Smooth muscle cell (in vitro differentiated cells): ENCODE data around the gene PLA2G4E. TPM values are rescaled to one million over a fixed set of nuclear protein-coding genes. Genes with fewer than 3 reads are reported as not detected.

Experiments
- DNase-seq: peaks from one replicate; lab custom pipeline; 2025; ENCODE audit not compliant: unreplicated experiment; lab: John Stamatoyannopoulos, UW
- H2AFZ ChIP-seq: fragments of 200-600 bp; sonication (generic); 2 replicates; pipeline ENCODE4 v1.6.0; 2016; ENCODE audit warnings: antibody characterized with exemption, low read depth, mild to moderate bottlenecking
- H3F3A ChIP-seq: fragments of 200-600 bp; sonication (generic); 2 replicates; pipeline ENCODE4 v1.6.0; 2017; ENCODE audit warnings: antibody characterized with exemption, low read depth
- H3K27ac ChIP-seq: fragments of 200-600 bp; sonication (generic); 2 replicates; pipeline ENCODE4 v1.5.1; 2016; ENCODE audit warnings: low read depth, mild to moderate bottlenecking
- H3K27me3 ChIP-seq: fragments of 200-600 bp; sonication (generic); 2 replicates; pipeline ENCODE4 v1.6.1; 2016; ENCODE audit warnings: low read depth, mild to moderate bottlenecking
- H3K36me3 ChIP-seq: fragments of 200-600 bp; sonication (generic); 2 replicates; pipeline ENCODE4 v1.5.1; 2016; ENCODE audit warnings: low read depth
- H3K4me1 ChIP-seq: fragments of 200-600 bp; sonication (generic); 2 replicates; pipeline ENCODE4 v1.5.1; 2016; ENCODE audit warnings: low read depth
- H3K4me2 ChIP-seq: fragments of 200-600 bp; sonication (generic); 2 replicates; pipeline ENCODE4 v1.6.0; 2016; ENCODE audit warnings: mild to moderate bottlenecking
- H3K4me3 ChIP-seq: fragments of 200-600 bp; sonication (generic); 2 replicates; pipeline ENCODE4 v1.5.1; 2016; ENCODE audit warnings: mild to moderate bottlenecking
- H3K79me2 ChIP-seq: fragments of 200-600 bp; sonication (generic); 2 replicates; pipeline ENCODE4 v1.6.0; 2016; ENCODE audit warnings: low read depth, mild to moderate bottlenecking
- H3K9ac ChIP-seq: fragments of 200-600 bp; sonication (generic); 2 replicates; pipeline ENCODE4 v1.6.0; 2016; ENCODE audit warnings: low read depth
- H3K9me3 ChIP-seq: fragments of 200-600 bp; sonication (generic); replicated peaks from 2 replicates; pipeline ENCODE4 v1.5.1; 2016; ENCODE audit warnings: low read depth
- H4K20me1 ChIP-seq: fragments of 200-600 bp; sonication (generic); 2 replicates; pipeline ENCODE4 v1.6.0; 2016; ENCODE audit warnings: low read depth
- WGBS: methylation state at CpG from one replicate; pipeline ENCODE4 v1.1.7; 2016; ENCODE audit warnings: low lambda C conversion rate; 5-methylcytosine and 5-hydroxymethylcytosine counted together
- polyA plus RNA-seq: library from polyadenylated mRNA; unstranded; fragments of >200 nt; fragmentation: Nextera tagmentation; extraction: Ambion mirVana; gene quantifications from 2 replicates; pipeline ENCODE4 v1.2.1, GENCODE V29; 2016
- total RNA-seq: library from RNA; depleted of rRNA; stranded (reverse); fragments of >200 nt; gene quantifications from 2 replicates; pipeline ENCODE4 v1.2.3, GENCODE V29; 2014
- TF ChIP-seq, protein P1 (sequence below): fragments of 200-600 bp; sonication (generic); IDR thresholded peaks from 2 replicates; pipeline ENCODE4 v1.5.1; 2017; ENCODE audit warnings: borderline replicate concordance, mild to moderate bottlenecking, antibody characterized with exemption; ENCODE audit not compliant: insufficient read depth, poor library complexity, severe bottlenecking

Gene PLA2G4E
- total and polyA plus RNA-seq, 2 experiments from 2014 or later: 1.6 TPM; not detected in 1

DNA sequence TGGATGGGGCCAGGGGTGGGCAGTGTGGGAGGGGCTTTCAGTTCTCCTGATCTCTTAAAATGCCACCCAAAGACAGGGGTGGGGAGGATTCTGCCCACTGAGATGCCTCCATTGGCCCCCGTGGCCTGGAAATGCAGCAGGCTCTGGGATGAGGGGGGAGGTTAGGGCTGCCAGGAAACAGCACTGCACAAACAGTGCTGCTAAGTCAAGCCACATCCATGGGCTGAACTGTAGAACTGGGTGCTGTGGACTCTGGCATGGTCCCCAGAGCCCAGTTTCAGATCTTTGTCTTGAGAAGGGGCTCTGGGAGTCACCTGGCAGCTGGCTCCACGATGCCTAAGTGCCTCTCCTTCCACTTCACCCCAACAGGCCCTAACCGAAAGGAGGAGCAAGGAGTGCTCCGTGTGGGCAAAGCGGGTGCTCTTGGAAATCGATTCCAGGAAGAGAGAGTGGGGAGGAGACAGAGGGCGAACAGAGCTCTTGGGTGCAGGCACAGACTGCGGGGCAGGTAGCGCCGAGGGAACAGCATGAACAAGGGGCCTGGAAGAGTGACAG lies 7.8 kb downstream of the PLA2G4E start:
- H3F3A ChIP-seq: no peaks in the 10 kb centered on the region
- H3K4me1 ChIP-seq: no peaks in the 10 kb centered on the region
- H4K20me1 ChIP-seq: no peaks in the 10 kb centered on the region
- WGBS: 96% methylated on average over 10 of the region's 10 CpGs
- no peak overlapping the region for H2AFZ ChIP-seq
- peaks cover 4% of the 10 kb centered on the region for H3K27me3 ChIP-seq
- H3K36me3 ChIP-seq: no peaks in the 10 kb centered on the region
- H3K79me2 ChIP-seq: no peaks in the 10 kb centered on the region
- H3K9me3 ChIP-seq: no peaks in the 10 kb centered on the region
- no peak overlapping the region for H3K4me2 ChIP-seq
- no peak overlapping the region for H3K4me3 ChIP-seq
- no peak for DNase-seq
- no peak overlapping the region for H3K9ac ChIP-seq
- TF ChIP-seq, protein P1, sequence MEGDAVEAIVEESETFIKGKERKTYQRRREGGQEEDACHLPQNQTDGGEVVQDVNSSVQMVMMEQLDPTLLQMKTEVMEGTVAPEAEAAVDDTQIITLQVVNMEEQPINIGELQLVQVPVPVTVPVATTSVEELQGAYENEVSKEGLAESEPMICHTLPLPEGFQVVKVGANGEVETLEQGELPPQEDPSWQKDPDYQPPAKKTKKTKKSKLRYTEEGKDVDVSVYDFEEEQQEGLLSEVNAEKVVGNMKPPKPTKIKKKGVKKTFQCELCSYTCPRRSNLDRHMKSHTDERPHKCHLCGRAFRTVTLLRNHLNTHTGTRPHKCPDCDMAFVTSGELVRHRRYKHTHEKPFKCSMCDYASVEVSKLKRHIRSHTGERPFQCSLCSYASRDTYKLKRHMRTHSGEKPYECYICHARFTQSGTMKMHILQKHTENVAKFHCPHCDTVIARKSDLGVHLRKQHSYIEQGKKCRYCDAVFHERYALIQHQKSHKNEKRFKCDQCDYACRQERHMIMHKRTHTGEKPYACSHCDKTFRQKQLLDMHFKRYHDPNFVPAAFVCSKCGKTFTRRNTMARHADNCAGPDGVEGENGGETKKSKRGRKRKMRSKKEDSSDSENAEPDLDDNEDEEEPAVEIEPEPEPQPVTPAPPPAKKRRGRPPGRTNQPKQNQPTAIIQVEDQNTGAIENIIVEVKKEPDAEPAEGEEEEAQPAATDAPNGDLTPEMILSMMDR: no peak
- no peak overlapping the region for H3K27ac ChIP-seq

DNA sequence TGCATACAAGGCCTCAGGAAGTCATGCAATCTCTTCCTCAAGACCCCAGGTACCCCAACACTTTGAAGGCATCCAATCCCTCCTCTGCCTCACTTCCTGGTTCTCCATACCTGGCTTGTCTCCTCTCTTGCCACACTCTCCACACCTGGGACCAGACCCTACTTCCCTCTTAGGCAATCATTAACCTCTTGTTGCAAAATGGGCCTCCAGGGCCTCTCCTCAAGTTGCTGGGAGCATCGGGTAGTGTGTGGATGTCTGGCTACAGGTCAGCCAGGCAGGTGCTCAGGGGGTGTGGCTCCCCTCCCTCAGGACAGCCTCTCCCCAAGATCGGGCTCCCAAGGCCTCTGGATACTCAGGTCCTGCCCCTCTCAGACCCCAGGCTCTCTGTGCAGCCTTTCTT lies 8.6 kb downstream of the PLA2G4E start:
- H2AFZ ChIP-seq: no peak overlapping the region
- H3K79me2 ChIP-seq: no peaks in the 10 kb centered on the region
- H3K27me3 ChIP-seq: peaks cover 4% of the 10 kb centered on the region
- H4K20me1 ChIP-seq: no peaks in the 10 kb centered on the region
- H3K9ac ChIP-seq: no peak overlapping the region
- H3K4me1 ChIP-seq: no peaks in the 10 kb centered on the region
- 84% methylated on average over 2 of the region's 2 CpGs for WGBS
- TF ChIP-seq, protein P1: no peak
- no peaks in the 10 kb centered on the region for H3K9me3 ChIP-seq
- no peaks in the 10 kb centered on the region for H3F3A ChIP-seq
- no peak for DNase-seq
- no peak overlapping the region for H3K4me3 ChIP-seq
- no peak overlapping the region for H3K4me2 ChIP-seq
- no peaks in the 10 kb centered on the region for H3K36me3 ChIP-seq
- H3K27ac ChIP-seq: no peak overlapping the region

DNA sequence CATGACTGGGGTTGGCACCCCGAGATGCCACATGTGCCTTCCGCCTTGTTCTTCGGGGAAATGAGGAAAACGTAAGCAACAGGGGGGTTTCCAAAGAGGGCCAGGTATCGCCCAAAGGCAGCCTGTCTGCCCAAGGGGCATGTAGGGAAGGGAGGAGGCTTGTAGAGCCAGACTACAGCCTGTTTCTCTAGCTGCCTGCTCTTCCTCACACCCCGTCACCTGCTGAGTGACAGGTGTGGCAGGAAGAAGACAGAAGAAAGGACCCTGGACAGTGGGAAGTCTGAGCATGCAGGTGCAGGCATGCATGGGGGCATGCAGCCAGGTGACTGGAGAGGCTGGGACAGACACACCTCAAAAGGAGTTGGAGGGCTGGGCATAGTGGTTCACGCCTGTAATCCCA lies 9.8 kb downstream of the PLA2G4E start:
- H2AFZ ChIP-seq: no peak overlapping the region
- H3K9me3 ChIP-seq: no peaks in the 10 kb centered on the region
- H3K27me3 ChIP-seq: no peaks in the 10 kb centered on the region
- H3K27ac ChIP-seq: no peak overlapping the region
- H3K9ac ChIP-seq: no peak overlapping the region
- H4K20me1 ChIP-seq: no peaks in the 10 kb centered on the region
- 93% methylated on average over 7 of the region's 7 CpGs for WGBS
- H3K36me3 ChIP-seq: no peaks in the 10 kb centered on the region
- TF ChIP-seq, protein P1: no peak
- H3K4me3 ChIP-seq: no peak overlapping the region
- no peaks in the 10 kb centered on the region for H3K4me1 ChIP-seq
- no peak for DNase-seq
- H3F3A ChIP-seq: no peaks in the 10 kb centered on the region
- H3K79me2 ChIP-seq: no peaks in the 10 kb centered on the region
- H3K4me2 ChIP-seq: no peak overlapping the region

DNA sequence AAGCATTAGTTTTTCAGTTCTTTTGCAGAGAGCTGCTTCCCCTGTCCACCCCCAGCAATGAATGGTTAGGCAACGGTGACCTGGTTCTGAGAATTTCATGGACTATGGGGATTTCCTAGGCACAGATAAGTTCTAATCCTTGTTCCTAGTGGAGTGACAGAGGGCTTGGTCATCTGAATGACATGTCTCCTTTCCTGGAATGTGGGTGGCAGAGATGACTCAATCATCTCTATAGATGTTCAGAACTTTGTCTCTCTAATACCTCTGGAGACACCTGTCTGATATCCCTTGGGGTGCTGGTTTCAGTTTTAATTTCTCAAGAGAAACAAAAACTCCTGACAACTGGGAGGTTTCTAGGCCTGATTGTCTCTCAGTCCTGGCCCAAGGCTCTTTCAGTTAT lies 10.4 kb downstream of the PLA2G4E start:
- 18% methylated on average over 1 of the region's 1 CpG for WGBS
- Histone ChIP-seq H3K9ac (no peak overlapping the region), H3K27ac (no peak overlapping the region), H2AFZ (no peak overlapping the region), H3K79me2 (no peaks in the 10 kb centered on the region), H3F3A (no peaks in the 10 kb centered on the region), H4K20me1 (no peaks in the 10 kb centered on the region), H3K4me2 (peak overlapping the region; percentile 35), H3K36me3 (no peaks in the 10 kb centered on the region), H3K4me3 (no peak overlapping the region), H3K4me1 (no peaks in the 10 kb centered on the region), H3K27me3 (no peaks in the 10 kb centered on the region), H3K9me3 (no peaks in the 10 kb centered on the region)
- DNase-seq: no peak
- TF ChIP-seq, protein P1: no peak
